Progenitor cell of endocrine pancreas (in vitro differentiated cells): ENCODE results near the gene MRPL19. TPM values are rescaled to one million over a fixed set of nuclear protein-coding genes. Genes with fewer than 3 reads are reported as not detected.

ENCODE experiments used
- DNase-seq: peaks from one replicate; pipeline ENCODE4 v3.0.0; 2021; ENCODE audit warnings: low spot score; ENCODE audit not compliant: unreplicated experiment
- H3K27ac Mint-ChIP-seq: 2 replicates; pipeline ENCODE4 v1.8.0; 2021; ENCODE audit warnings: mild to moderate bottlenecking, moderate library complexity, mixed read lengths
- H3K27me3 Mint-ChIP-seq: 2 replicates; pipeline ENCODE4 v1.8.0; 2021; ENCODE audit warnings: mixed read lengths
- H3K36me3 Mint-ChIP-seq: 2 replicates; pipeline ENCODE4 v1.8.0; 2022; ENCODE audit warnings: mixed read lengths; ENCODE audit not compliant: insufficient read depth
- H3K4me1 Mint-ChIP-seq: 2 replicates; pipeline ENCODE4 v1.8.0; 2021; ENCODE audit warnings: low read depth, mixed read lengths
- H3K4me3 Mint-ChIP-seq: 2 replicates; pipeline ENCODE4 v1.8.0; 2021; ENCODE audit warnings: low read depth, mild to moderate bottlenecking, moderate library complexity, mixed read lengths
- H3K9me3 Mint-ChIP-seq: 2 replicates; pipeline ENCODE4 v1.8.0; 2021; ENCODE audit warnings: low read depth, mixed read lengths
- CTCF ChIP-seq: fragments of 200-600 bp; sonication (generic); IDR thresholded peaks from one replicate; pipeline ENCODE4 v1.5.0; 2021; ENCODE audit warnings: antibody characterized with exemption, mild to moderate bottlenecking; ENCODE audit not compliant: unreplicated experiment
- total RNA-seq: library from RNA; stranded (reverse); gene quantifications from 2 replicates; pipeline ENCODE4 v1.2.1, GENCODE V29; 2021

The MRPL19 gene
- total RNA-seq, 1 donor from 2014 or later = 73.1 TPM

GRCh38 chr2:75703589-75704287 is 57.2 kb downstream of the MRPL19 start:
- Mint-ChIP-seq H3K27ac (no peak overlapping the region), H3K36me3 (peaks cover 38% of the 10 kb centered on the region), H3K4me3 (no peak overlapping the region), H3K9me3 (no peaks in the 10 kb centered on the region), H3K4me1 (peaks cover 12% of the 10 kb centered on the region), H3K27me3 (no peaks in the 10 kb centered on the region)
- TF ChIP-seq CTCF = no peak
- DNase-seq = no peak

- no peak for TF ChIP-seq CTCF
- DNase-seq = no peak
- Mint-ChIP-seq H3K27ac (no peak overlapping the region), H3K27me3 (no peaks in the 10 kb centered on the region), H3K9me3 (no peaks in the 10 kb centered on the region), H3K36me3 (peaks cover 26% of the 10 kb centered on the region), H3K4me3 (no peak overlapping the region), H3K4me1 (peaks cover 17% of the 10 kb centered on the region)
Measured at GRCh38 chr2:75705921-75706320, 59.3 kb downstream of the MRPL19 start.

- no peak for DNase-seq
- Mint-ChIP-seq H3K9me3 (peaks cover 5% of the 10 kb centered on the region), H3K27me3 (no peaks in the 10 kb centered on the region), H3K36me3 (peaks cover 21% of the 10 kb centered on the region), H3K4me1 (peaks cover 19% of the 10 kb centered on the region), H3K27ac (peak overlapping the region; percentile 13), H3K4me3 (peak overlapping the region; percentile 47)
- TF ChIP-seq CTCF = no peak
Measured at GRCh38 chr2:75707901-75708300, 61.3 kb downstream of the MRPL19 start.

- Mint-ChIP-seq H3K27me3 (no peaks in the 10 kb centered on the region), H3K36me3 (peaks cover 17% of the 10 kb centered on the region), H3K4me3 (peak overlapping the region; percentile 60), H3K27ac (peak overlapping the region; percentile 6), H3K9me3 (peaks cover 5% of the 10 kb centered on the region), H3K4me1 (peaks cover 19% of the 10 kb centered on the region)
- DNase-seq = no peak
- no peak for TF ChIP-seq CTCF
Measured at GRCh38 chr2:75709297-75709696, 62.7 kb downstream of the MRPL19 start.

- no peak for TF ChIP-seq CTCF
- no peaks in the 10 kb centered on the region for H3K27me3 Mint-ChIP-seq
- peaks cover 13% of the 10 kb centered on the region for H3K36me3 Mint-ChIP-seq
- H3K4me3 Mint-ChIP-seq = peak overlapping the region; percentile 76
- peak overlapping the region; percentile 98 for H3K27ac Mint-ChIP-seq
- H3K9me3 Mint-ChIP-seq = peaks cover 5% of the 10 kb centered on the region
- H3K4me1 Mint-ChIP-seq = peaks cover 25% of the 10 kb centered on the region
- no peak for DNase-seq
Measured at GRCh38 chr2:75710220-75710576, 63.6 kb downstream of the MRPL19 start.
